Neural progenitor cell (in vitro differentiated cells): ENCODE measurements around the gene AOX1. TPM values are rescaled to one million over a fixed set of nuclear protein-coding genes. Genes with fewer than 3 reads are reported as not detected.

ENCODE experiments used
- DNase-seq: peaks from one replicate; pipeline ENCODE4 v3.0.0-alpha.2; 2016; ENCODE audit warnings: low spot score
- H2AFZ ChIP-seq: fragments of 200-600 bp; sonication (generic); replicated peaks from 2 replicates; pipeline ENCODE4 v1.6.1; 2016; ENCODE audit warnings: antibody characterized with exemption
- H3F3A ChIP-seq: fragments of 200-600 bp; sonication (generic); 2 replicates; pipeline ENCODE4 v1.6.1; 2016; ENCODE audit warnings: antibody characterized with exemption, low read depth
- H3K27ac ChIP-seq: fragments of 200-600 bp; sonication (generic); 2 replicates; pipeline ENCODE4 v1.5.1; 2016; ENCODE audit warnings: mild to moderate bottlenecking
- H3K27me3 ChIP-seq: fragments of 200-600 bp; sonication (generic); 2 replicates; pipeline ENCODE4 v1.6.1; 2016; ENCODE audit warnings: mild to moderate bottlenecking, moderate library complexity
- H3K36me3 ChIP-seq: fragments of 200-600 bp; sonication (generic); 2 replicates; pipeline ENCODE4 v1.5.1; 2016
- H3K4me1 ChIP-seq: fragments of 200-600 bp; sonication (generic); 2 replicates; pipeline ENCODE4 v1.6.1; 2016; ENCODE audit warnings: mixed run types
- H3K4me2 ChIP-seq: fragments of 200-600 bp; sonication (generic); 2 replicates; pipeline ENCODE4 v1.6.1; 2016
- H3K4me3 ChIP-seq: fragments of 200-600 bp; sonication (generic); 2 replicates; pipeline ENCODE4 v1.5.1; 2016
- H3K79me2 ChIP-seq: fragments of 200-600 bp; sonication (generic); 2 replicates; pipeline ENCODE4 v1.6.1; 2016; ENCODE audit warnings: low read depth
- H3K9ac ChIP-seq: fragments of 200-600 bp; sonication (generic); 2 replicates; pipeline ENCODE4 v1.6.1; 2016
- H3K9me3 ChIP-seq: fragments of 200-600 bp; sonication (generic); 2 replicates; pipeline ENCODE4 v1.5.1; 2016; ENCODE audit warnings: low read depth
- H4K20me1 ChIP-seq: fragments of 200-600 bp; sonication (generic); 2 replicates; pipeline ENCODE4 v1.6.1; 2016; ENCODE audit warnings: low read depth
- H3K27ac Mint-ChIP-seq: 3 replicates; pipeline ENCODE4 v1.8.0; 2021; ENCODE audit warnings: mixed read lengths
- H3K27me3 Mint-ChIP-seq: 2 replicates; pipeline ENCODE4 v1.8.0; 2022; ENCODE audit warnings: low read depth, mild to moderate bottlenecking, inconsistent platforms, moderate library complexity, mixed read lengths; ENCODE audit not compliant: insufficient read depth
- H3K36me3 Mint-ChIP-seq: 3 replicates; pipeline ENCODE4 v1.8.0; 2021; ENCODE audit warnings: mixed read lengths
- H3K4me1 Mint-ChIP-seq: 3 replicates; pipeline ENCODE4 v1.8.0; 2021; ENCODE audit warnings: mixed read lengths
- H3K4me3 Mint-ChIP-seq: 3 replicates; pipeline ENCODE4 v1.8.0; 2021; ENCODE audit warnings: mild to moderate bottlenecking, moderate library complexity, mixed read lengths
- H3K9me3 Mint-ChIP-seq: 3 replicates; pipeline ENCODE4 v1.8.0; 2020; ENCODE audit warnings: mixed read lengths
- CTCF ChIP-seq: fragments of 200-600 bp; sonication (generic); IDR thresholded peaks from 2 replicates; pipeline ENCODE4 v1.5.1; 2017; ENCODE audit warnings: antibody characterized with exemption, mild to moderate bottlenecking
- EZH2 ChIP-seq: fragments of 200-600 bp; sonication (generic); IDR thresholded peaks from 2 replicates; pipeline ENCODE4 v1.6.1; 2017; ENCODE audit warnings: antibody characterized with exemption, mild to moderate bottlenecking, moderate library complexity
- EZH2phosphoT487 ChIP-seq: fragments of 200-600 bp; sonication (generic); IDR thresholded peaks from 2 replicates; pipeline ENCODE4 v1.6.1; 2017; ENCODE audit warnings: antibody characterized with exemption
- total RNA-seq: library from RNA; depleted of rRNA; stranded (reverse); fragments of >200 nt; gene quantifications from 2 replicates; pipeline ENCODE4 v1.2.3, GENCODE V29; 2015; ENCODE audit warnings: low replicate concordance

The AOX1 gene
- total RNA-seq, 1 donor from 2014 or later: 6.2 TPM

- no peaks in the 10 kb centered on the region for H3F3A ChIP-seq
- TF ChIP-seq EZH2: no peak
- TF ChIP-seq CTCF: no peak
- no peak for TF ChIP-seq EZH2phosphoT487
- no peak overlapping the region for H3K27ac ChIP-seq
- no peaks in the 10 kb centered on the region for H3K79me2 ChIP-seq
- H3K36me3 ChIP-seq: no peaks in the 10 kb centered on the region
- H3K4me3 ChIP-seq: no peak overlapping the region
- Mint-ChIP-seq H3K4me1 (peaks cover 10% of the 10 kb centered on the region), H3K27me3 (no peaks in the 10 kb centered on the region), H3K9me3 (no peaks in the 10 kb centered on the region), H3K4me3 (no peak overlapping the region), H3K36me3 (no peaks in the 10 kb centered on the region), H3K27ac (no peak overlapping the region)
- no peak overlapping the region for H3K4me2 ChIP-seq
- DNase-seq: no peak
- H3K9ac ChIP-seq: no peak overlapping the region
- no peaks in the 10 kb centered on the region for H4K20me1 ChIP-seq
- H3K9me3 ChIP-seq: no peaks in the 10 kb centered on the region
- H3K4me1 ChIP-seq: peaks cover 16% of the 10 kb centered on the region
- H3K27me3 ChIP-seq: no peaks in the 10 kb centered on the region
- H2AFZ ChIP-seq: peak overlapping the region; percentile 87
These were observed 63.9 kb downstream of the AOX1 start for GRCh38 chr2:200649724-200650123.

- Mint-ChIP-seq H3K4me1 (peaks cover 10% of the 10 kb centered on the region), H3K27me3 (no peaks in the 10 kb centered on the region), H3K27ac (no peak overlapping the region), H3K9me3 (no peaks in the 10 kb centered on the region), H3K4me3 (no peak overlapping the region), H3K36me3 (no peaks in the 10 kb centered on the region)
- DNase-seq: no peak
- TF ChIP-seq EZH2: no peak
- no peak for TF ChIP-seq CTCF
- TF ChIP-seq EZH2phosphoT487: no peak
- H3K79me2 ChIP-seq: no peaks in the 10 kb centered on the region
- no peaks in the 10 kb centered on the region for H3K27me3 ChIP-seq
- H3F3A ChIP-seq: no peaks in the 10 kb centered on the region
- H3K27ac ChIP-seq: no peak overlapping the region
- H2AFZ ChIP-seq: no peak overlapping the region
- H3K36me3 ChIP-seq: no peaks in the 10 kb centered on the region
- no peaks in the 10 kb centered on the region for H4K20me1 ChIP-seq
- no peak overlapping the region for H3K4me3 ChIP-seq
- H3K4me1 ChIP-seq: peaks cover 16% of the 10 kb centered on the region
- H3K4me2 ChIP-seq: no peak overlapping the region
- no peak overlapping the region for H3K9ac ChIP-seq
- no peaks in the 10 kb centered on the region for H3K9me3 ChIP-seq
These were observed 64.4 kb downstream of the AOX1 start for GRCh38 chr2:200650195-200650594.

GRCh38 chr2:200652158-200652557, 66.3 kb downstream of the AOX1 start:
- Histone ChIP-seq H3K4me3 (no peak overlapping the region), H3K27ac (no peak overlapping the region), H3K4me1 (peaks cover 16% of the 10 kb centered on the region), H4K20me1 (no peaks in the 10 kb centered on the region), H3K79me2 (no peaks in the 10 kb centered on the region), H3K9ac (no peak overlapping the region), H3K4me2 (no peak overlapping the region), H3K36me3 (no peaks in the 10 kb centered on the region), H2AFZ (no peak overlapping the region), H3F3A (no peaks in the 10 kb centered on the region), H3K9me3 (no peaks in the 10 kb centered on the region), H3K27me3 (no peaks in the 10 kb centered on the region)
- TF ChIP-seq EZH2: no peak
- TF ChIP-seq EZH2phosphoT487: no peak
- no peak for TF ChIP-seq CTCF
- DNase-seq: no peak
- Mint-ChIP-seq H3K9me3 (no peaks in the 10 kb centered on the region), H3K27ac (no peak overlapping the region), H3K27me3 (no peaks in the 10 kb centered on the region), H3K4me3 (no peak overlapping the region), H3K4me1 (peaks cover 10% of the 10 kb centered on the region), H3K36me3 (no peaks in the 10 kb centered on the region)
